ENCODE measurements around the gene LEMD2.
A peak's percentile ranks its signal among the peaks of the same experiment; 100 is the strongest.

LEMD2 gene

DNA sequence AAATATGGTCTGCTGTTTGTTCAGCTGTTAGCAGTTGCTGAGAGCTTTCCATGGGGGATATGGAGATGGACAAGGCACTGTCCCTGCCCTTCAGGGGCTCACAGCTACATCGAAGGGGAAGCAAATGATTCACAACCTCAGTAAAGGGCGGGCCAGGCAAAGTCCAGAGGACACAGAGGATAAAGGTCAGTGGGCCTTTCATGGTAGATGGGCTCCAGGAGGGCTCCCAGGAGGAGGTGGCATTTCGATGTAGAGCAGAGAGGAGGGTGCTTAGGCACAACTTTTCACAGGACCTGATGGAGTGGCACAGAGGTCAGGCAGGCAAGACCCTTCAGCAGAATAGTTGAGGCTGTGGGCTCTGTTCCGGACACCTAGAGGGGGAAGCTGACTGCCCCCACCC, 30.1 kb upstream of the LEMD2 start:
- no peak for DNase-seq (ENCODE audit: low read depth)

DNA sequence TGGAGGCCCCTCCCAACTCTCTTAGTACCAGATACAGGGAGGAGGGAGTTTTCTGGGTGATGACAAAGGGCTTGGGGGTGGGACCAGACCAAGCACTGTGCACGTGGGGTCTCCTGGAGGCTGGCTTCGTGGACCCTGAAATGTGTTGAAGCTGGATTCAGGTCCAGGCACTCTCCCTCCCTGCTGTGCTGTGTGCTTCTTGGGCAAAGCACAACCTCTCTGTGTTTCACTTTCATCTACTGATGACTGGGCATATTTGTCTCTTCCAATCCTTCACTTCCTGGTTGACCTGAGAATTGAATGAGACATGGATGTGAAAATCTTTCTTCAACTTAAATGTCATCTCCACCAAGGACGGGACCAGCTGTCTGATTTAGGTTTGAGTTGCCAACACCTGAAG, 29.4 kb upstream of the LEMD2 start:
- DNase-seq (ENCODE audit: low read depth): no peak

DNA sequence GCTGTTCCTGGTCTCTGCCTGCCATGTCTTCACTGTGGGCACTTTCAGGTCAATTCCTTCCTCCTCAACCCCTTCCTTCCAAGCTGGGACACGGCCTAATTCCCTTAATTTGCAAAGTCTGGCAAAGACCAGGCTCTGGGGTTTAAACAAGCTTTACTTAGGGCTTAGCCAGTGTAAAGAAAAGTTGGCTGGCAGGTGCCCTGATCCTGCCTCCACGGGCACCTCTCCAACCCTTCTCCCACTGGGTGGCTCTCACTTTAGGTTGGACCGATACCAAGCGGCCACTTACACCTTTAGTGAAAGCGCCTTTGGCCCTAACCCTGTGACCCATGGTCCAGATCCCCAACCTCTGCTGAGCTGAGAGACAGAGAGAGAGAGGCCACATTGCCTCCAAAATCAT, 28.6 kb upstream of the LEMD2 start:
- no peak for DNase-seq (ENCODE audit: low read depth)

DNA sequence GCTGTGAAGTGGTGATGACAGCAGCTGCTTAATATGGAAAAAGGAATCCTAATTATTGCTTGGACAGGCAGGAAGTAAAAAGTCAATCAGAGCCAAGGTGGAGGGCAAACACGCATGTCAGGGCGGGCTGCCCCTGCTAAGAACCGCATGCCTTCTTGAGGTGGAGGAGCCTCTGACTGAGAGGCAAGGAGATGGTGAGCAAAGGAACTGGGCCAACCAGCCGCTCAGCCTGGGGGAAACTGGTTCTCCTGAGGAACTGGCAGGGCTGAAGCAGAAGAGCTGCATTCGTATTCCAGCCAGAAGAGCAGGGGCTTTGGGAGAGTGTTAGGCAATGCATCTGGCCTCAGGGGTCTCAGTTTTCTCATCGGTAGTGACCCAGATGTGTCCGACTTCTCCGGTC, 28.0 kb upstream of the LEMD2 start:
- DNase-seq (ENCODE audit: low read depth): no peak

DNA sequence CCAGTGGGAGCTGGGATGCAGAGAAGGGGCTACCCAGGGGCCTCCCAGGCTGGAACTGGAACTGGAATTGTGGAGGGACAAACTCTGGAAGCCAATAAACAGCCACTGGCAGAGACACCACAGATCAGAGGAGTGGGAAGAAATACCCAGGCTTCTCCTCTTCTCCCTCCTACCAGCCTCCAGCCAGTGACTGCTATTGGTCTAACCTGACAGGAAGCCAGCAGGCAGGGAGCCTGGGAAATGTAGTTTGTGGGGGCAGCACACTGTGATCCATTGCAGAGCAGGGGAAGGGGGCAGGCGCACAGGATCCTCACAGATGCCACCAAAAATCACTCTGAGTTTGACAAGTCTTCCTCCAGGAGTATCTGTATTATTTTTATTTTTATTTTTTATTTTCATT, 26.9 kb upstream of the LEMD2 start:
- peak; percentile 43 for DNase-seq (ENCODE audit: low read depth)

DNA sequence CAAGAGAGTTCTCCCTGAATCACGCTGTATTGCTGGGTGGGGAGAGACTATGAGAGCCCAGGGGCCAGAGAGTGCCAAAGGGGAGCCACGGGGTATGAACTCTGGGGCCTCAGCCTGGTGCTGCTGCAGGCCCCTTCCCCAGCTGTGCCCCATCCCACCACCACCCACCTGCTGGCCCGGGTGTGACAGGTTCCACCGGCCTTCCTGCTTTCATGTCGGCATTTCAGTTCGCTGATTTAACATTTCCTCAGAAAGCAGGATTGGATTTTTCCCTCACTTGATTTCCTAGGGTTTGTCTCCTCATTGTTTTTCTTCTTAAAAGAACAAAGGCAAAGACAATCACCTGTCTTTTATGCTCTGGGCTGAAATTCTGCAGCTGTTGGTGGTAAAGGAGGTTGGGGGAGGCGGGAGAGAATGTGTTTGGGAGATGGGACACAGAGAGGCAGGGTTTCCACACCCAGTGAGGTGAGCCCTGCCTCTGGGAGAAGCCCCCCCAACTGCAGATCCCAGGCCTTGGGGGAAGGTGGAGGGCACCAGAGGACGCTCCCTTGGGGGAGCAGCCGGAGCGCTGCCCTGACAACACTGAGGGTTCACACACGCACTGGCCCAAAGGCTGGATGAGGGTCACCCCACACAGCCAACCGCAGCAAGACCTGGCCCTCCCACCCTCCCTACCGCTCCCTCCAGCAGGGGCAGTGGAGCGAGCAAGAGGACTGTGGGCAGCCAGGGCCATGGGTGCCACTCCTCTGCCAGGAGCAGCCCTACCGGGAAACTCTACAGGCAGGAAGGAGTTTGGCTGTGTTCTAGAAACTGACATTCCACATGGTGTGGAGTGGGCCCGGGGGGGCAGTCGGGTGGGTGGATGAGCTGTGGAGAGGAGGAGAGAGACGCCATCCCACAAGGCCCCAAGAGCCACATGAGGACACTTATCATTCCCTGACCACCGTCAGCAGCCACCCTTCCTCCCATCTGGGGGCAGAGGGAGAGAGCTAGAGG, 25.4 kb upstream of the LEMD2 start:
- no peak for DNase-seq (ENCODE audit: low read depth)

DNA sequence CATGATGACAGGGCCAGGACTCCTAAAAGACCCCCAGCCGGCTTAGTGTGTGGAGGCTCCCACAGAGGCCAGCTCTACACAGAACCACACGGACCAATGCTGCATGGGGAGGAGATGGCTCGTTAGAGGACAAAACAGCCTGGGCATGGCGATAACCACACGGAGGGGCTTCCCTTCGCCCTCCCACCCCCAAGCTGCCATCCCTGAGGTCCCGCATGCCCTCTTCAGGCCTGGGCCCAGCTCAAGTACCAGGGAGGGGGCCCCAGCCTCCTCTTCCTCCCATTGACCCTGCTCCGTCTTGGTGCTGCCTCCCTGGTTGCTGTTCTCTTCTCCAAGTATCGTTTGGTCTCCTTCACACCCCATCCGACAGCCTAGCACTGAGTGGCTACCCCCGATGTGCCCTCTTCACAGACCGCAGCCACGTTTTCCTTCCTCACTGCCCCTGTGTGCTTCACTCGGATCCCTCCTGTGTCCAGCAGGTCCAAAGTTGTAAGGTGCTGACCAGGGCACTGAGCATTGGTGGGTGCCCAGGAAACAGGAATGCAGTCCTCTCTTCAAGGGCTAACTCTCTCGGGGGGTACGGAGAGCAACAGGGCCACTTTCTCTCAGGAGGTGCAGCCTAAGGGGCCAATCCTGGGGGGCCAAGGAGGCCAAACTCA, 24.4 kb upstream of the LEMD2 start:
- DNase-seq (ENCODE audit: low read depth): no peak

DNA sequence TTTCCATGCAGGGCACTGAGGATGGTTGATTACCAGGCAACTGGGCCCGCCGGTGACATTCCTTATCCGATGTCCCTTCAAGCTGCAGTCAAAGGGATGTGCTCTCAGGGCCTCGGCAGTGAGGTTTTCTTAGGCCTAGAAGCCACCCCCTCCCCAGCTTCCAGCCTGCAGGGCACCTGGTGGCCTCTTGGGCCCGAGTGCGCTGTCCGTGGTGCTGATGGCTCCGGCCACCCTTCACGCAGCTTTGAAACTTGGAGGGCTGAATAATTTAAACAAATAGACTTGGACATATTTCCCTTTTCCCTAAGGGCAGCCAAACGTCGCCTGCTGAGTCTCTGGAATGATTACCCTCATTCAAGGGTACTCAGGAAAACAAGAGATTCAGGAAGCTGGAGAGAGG, 23.7 kb upstream of the LEMD2 start:
- DNase-seq (ENCODE audit: low read depth): peak; percentile 45

DNA sequence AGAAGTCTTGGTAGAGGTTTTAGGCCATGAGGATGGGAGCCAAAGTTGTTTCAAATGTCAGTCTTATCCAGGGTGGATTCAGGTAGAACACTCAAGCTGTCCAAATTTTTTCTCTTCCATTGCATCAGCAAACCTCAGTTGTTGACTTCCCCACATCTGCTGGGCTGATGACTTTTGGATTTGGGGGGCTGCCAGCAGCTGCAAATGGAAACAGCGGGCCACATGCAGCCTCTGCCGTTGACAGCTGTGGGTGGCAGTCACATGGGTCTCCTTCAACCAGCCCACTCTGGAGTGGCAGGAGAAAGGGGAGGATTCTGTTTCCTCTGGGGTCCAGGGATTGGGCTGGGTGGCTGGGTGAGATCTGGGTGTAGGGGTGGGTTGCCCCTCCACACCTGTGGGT, 20.7 kb upstream of the LEMD2 start:
- no peak for DNase-seq (ENCODE audit: low read depth)

DNA sequence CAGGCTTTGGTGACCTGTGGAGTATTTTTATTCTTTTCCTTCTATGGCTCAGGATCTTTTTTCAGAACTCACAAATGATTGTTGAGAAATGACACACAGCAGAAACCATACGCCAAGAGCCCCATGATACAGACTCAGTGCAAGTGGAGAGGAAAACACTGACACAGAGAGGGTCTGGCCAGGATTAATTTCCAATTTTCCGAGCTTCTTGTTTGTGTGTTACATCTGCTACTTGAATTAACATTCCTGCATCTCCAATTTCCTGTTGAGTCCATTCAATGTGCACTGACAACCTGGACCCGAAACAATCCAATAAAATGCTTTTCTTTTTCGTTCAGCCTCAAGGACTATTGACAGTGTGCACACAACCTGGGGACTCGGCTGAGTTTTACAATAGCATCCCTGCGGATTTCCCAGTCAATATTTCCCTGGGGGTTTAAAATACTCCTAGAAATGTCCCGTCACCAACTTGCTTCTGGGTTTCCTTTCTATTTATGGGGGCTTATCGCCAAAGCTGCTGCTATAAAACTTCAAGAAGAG, 19.8 kb upstream of the LEMD2 start:
- no peak for DNase-seq (ENCODE audit: low read depth)

DNA sequence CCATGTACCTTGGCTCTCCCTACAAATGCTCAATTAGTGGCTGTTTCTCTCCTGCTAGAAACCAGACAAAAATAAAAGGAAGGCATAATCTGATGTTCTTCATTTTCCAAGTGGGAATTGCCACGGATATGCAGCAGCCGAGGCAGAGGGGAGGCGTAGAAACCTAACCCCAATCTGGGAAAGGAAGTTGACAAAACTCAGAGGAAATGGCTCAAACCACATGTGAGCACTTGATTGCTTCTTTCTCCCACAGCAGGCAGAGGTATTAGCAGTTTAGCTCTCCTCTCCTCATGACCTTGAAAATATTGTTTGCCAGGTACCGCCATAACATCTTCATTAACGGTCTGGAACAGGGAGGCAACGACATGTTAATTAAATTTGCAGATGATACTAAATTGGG, 18.7 kb upstream of the LEMD2 start:
- DNase-seq (ENCODE audit: low read depth): no peak

DNA sequence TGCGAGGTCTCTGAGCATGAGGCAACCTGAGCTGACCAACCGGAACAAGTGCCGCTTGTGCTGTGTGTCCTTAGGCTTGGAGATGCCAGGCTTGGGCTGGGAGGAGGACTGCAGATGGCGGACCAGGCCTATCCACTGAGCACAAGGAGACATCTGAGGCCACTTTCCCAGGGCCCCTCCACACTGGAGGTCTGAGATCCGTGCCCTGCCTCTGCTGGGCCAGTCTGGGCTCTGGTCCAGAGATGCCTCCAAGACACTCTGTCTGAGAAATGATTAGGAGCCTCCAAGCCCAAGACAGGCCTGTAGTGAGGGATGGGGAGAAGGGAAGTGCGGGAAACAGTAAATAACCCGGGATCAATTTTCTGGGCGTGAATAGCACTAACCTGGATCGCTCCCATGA, 17.9 kb upstream of the LEMD2 start:
- no peak for DNase-seq (ENCODE audit: low read depth)

DNA sequence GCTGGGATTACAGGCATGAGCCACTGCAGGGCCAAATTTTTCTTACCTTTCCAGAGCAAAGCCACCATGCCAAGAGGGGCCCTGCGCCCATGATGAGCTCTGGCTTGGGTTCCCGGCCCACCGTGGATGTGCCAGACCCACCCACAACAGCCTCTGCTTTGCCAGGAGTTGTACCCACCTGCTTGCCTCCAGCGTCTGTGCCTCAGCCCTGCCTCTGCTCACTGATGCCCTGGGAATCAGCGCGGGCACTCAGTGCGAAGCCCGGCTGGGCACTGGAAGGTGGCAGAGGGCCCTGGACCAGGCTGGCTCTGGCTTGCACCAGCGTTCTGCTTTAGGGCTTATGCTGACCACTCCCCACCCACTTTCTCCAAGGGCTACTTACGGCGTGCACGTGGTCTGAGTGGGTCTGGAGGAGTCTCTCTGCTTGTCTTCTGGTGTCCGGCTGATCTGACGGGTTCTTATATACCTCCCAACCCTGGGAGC, 14.7 kb upstream of the LEMD2 start, which contains the start of gene MLN:
Gene MLN (minus strand): TSS at position 433 of the 483 bp plus-strand sequence. CDS start 2,840 bp downstream, outside the sequence.
- no peak for DNase-seq (ENCODE audit: low read depth)

DNA sequence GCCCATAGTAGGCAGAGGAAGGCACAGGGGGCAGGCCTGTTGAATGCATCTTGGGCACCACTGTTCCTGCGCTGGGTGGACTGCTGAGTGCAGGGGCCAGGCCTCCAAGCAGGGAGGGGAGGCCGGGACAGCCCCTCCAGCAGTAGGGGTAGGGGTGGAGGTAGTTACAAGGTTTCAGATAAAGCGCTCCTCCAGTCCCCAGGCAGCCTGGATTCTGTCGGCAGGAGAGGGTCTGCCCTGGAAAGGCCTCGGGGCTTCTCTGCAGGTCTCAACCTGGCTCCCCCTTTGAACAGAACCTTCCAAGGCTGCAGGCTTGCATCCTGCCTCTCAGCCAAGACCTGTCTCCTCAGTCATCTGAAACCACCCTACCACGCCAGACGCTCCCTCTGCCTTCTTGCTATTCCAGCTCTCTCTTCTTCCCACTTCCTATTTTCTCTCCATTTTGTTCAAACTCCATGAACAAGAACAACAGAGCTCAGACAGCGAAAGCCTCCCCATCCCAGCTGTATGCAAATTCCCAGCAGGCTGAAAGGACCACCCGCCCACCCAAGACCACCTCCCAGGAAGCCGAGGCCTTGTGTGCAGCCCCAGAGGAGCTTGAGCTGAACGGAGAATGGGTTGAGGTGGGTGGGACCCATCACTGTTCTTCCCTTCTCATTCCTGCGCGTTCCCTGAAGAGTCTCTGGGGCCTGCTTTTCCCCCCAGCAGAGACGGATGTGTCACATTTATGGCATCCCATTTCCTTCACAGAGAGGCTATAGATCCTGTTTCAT, 13.4 kb upstream of the LEMD2 start:
- no peak for DNase-seq (ENCODE audit: low read depth)

DNA sequence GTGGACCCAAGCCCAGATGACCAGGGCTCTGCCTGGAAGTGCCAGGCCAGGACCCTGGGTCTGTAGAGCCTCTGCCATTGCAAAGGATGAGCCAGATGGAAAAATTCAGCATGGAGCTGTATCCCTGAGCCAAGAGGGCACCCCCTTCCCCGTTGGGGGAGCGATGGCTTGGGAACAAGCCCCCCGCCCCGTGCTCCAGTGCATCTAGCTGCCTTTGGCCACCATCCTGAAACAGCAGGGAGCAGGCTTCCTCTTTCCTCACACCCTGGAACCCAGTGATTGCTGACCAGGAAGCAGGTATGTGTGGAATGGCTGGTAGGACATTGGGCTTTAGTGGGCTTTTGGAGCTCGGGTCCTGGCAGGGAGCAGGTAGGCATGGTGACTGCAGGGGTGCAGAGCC, 12.7 kb upstream of the LEMD2 start:
- no peak for DNase-seq (ENCODE audit: low read depth)

DNA sequence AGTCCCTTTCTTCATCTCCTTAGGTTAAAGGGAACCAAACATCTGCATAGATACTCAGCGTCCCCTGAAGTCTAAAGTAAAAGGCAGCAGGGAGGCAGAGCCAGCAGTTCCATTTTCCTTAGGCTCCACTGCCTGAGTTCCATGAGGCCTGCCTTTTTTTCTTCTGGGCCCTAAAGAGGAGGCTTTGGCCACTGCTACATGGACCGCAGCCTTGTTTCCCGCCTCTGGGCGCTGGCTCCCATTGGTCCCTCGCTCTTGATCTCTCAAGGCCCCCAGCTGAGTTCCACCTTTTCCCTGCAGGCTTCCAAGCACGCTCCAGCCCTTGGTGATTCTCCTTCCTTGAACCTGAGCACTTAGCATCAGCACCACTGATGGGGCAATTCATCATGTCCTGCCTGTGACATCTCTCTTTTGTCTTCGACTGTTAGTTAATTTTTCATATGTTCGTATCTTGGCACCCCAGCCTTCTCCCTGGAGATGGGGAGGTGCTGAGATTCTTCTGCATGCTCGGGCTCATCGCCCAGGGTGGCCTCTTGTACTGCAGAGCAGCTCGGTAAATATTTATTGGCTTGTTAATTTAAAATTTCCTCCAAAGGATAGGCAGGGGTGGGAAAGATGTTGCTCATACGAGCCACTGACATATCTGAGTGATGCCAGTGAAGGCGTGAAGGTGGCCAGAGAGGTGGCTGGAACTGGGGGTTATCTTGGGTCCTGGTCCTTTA, 11.5 kb upstream of the LEMD2 start:
- DNase-seq (ENCODE audit: low read depth): no peak

DNA sequence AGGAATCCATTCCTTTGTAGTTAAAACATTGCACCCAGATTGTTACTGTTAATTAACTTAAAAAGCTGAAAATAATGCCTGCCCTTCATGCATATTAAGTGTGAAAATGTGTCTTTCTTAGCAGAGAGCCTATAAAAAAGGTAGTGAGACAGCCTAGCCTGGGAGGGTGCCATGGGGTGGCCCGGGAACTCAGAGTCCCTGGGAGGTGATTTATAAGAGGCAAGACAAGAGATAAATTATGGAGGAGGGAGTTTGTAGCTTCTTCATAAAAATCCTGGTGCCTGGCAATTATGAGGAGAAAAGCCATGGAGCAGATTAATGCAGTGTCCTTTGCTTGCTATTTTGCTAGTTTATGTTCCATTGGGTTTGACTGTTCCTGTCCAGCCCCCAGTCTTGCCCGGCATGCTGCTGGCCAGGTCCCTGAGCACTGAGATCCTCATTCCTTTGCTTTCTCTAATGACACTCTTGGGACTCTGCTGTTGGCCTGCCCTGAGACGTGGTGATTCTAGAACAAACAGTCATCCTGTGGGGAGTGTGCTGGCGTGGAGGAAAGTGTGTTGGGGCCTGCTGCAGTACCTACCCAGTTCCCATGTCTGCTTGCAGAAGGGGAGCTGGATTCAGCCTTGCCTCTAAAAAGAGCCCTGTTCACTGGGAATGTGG, 10.7 kb upstream of the LEMD2 start:
- DNase-seq (ENCODE audit: low read depth): no peak

DNA sequence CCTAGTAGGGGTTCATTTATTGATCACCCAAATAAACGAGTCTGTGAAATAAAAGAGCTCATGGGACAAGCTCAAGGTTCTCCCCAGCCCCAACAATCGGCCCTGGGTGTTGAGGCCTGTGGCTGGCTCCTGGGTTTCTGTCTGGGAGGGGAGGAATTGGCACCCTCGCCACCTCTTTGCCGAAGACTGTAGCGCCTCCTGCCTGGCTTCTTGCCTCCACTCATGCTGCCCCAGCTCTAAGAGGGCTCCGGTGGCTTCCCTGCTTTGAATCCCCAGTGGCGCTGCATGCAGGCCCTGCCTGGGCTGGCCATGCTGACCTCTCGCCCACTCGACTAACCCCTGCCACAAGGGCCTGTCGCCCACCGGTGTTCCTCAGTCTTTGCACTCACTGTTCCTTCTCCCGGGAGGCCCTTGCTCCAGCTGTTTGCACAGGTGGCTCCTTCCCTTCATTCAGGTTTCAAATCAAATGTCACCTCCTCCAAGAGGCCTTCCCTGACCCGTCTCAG, 9.5 kb upstream of the LEMD2 start:
- no peak for DNase-seq (ENCODE audit: low read depth)

DNA sequence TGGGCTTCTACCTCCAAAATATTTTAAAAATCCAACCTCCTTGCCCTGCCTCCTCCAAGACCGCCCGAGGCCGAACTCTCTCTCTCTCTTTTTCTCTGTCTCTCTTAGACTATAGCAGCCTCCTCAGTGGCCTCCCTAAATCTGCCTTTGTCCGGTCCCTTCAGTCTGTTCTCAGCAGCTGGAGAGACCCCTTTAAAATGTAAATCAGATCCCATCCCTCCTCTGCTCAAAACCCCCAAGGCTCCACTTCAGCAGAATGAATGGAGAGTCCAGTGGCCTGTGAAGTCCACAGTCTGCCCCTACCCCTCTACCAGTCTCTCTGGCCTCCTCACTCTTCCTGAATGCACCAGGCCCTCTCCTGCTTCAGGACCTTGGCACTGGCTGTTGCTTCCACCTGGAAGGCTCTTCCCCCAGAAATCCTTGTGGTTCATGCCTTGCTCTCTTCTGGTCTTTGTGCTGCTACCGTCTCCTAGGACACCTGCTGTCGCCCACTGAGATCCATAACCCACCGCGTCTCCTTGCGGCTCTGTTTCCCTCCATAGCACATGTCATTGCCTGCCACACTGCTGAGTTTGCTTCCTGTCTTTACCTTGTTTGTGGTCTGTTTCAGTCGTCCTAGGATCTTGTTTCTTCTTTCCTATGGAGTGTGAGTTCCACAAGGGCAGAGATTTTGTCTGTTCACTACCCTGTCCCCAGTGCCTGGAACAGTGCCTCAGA, 8.9 kb upstream of the LEMD2 start:
- DNase-seq (ENCODE audit: low read depth): no peak
